ENCODE data around the gene POFUT2. TPM values are rescaled to one million over a fixed set of nuclear protein-coding genes. Genes with fewer than 3 reads are reported as not detected.

POFUT2 gene, protein sequence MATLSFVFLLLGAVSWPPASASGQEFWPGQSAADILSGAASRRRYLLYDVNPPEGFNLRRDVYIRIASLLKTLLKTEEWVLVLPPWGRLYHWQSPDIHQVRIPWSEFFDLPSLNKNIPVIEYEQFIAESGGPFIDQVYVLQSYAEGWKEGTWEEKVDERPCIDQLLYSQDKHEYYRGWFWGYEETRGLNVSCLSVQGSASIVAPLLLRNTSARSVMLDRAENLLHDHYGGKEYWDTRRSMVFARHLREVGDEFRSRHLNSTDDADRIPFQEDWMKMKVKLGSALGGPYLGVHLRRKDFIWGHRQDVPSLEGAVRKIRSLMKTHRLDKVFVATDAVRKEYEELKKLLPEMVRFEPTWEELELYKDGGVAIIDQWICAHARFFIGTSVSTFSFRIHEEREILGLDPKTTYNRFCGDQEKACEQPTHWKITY
- total RNA-seq, result 10 to 100 TPM; 16.5 to 23.5 TPM

DNA sequence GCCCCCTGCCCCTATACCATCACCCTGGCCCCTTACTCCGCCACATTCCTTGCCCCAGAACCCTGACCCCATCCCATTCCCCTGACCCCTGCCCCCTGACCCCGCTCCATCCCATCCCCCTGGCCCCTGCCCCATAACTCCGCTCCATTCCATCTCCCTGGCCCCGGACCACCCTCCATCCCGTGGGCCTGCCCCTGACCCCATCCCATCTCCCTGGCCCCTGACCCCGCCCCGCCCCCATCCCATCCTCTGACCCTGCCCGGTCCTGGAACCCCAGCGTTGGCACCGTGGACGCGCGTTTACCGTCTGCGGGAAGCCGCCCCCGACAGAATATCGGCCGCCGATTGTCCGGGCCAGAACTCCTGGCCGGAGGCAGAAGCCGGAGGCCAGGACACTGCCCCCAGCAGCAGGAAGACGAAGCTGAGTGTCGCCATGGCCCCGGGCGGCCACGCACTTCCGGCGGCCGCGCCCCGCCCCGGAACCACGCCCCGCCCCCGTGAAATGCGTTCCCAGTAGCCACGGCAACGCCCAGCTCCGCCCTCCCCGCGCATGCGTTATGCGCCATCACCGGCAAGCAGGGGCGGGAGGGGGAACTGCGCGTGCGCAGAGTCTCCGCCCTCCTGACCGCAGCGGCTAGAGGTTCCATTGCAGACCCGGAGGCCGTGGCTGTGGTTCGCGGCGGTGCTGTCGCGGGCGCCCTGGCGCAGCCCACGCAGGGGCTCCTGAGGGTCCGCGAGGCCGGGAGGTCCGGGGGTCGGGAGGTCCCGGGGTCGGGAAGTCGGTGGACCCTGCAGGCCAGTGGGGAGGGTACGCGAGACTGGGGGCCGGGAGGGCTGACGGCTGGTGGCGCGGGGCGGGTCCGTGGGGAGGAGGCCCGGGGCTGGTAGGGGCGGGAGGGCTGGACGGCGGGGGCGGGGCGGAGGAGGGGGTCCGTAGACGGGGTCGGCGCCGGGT is at the start of gene POFUT2:
TSS of gene POFUT2 (minus strand) at position 458 of the 954 bp plus-strand sequence. CDS start at position 434, 24 bp downstream.
- peak within 1 kb of the TSS; percentile 43 to 47 for H3K27ac Mint-ChIP-seq
- no peaks in the 10 kb centered on the region for H3K27me3 Mint-ChIP-seq
- peak; percentile 97 for DNase-seq (ENCODE audit: low spot score)
- peak within 1 kb of the TSS; percentile 72 for H3K4me3 Mint-ChIP-seq
- H3K4me1 Mint-ChIP-seq (ENCODE audit: low read depth in 2 of 2), result peaks cover 8 to 14% of the 10 kb centered on the region in 2 donors
- H3K36me3 Mint-ChIP-seq, result peaks cover 7% of the 10 kb centered on the region
- ATAC-seq, result peak; percentile 94 to 95
- H3K9me3 Mint-ChIP-seq, result no peaks in the 10 kb centered on the region

- DNase-seq (ENCODE audit: low spot score), result no peak
- H3K9me3 Mint-ChIP-seq, result peaks cover 3% of the 10 kb centered on the region
Measured at GRCh38 chr21:45336870-45337269, 49.2 kb upstream of the POFUT2 start.

GRCh38 chr21:45336535-45336810 is 48.8 kb upstream of the POFUT2 start:
- H3K4me3 Mint-ChIP-seq, result no peak overlapping the region
- H3K4me1 Mint-ChIP-seq (ENCODE audit: low read depth in 2 of 2), result no peaks in the 10 kb centered on the region
- DNase-seq (ENCODE audit: low spot score), result no peak
- no peak for ATAC-seq
- no peak overlapping the region for H3K27ac Mint-ChIP-seq
- H3K36me3 Mint-ChIP-seq, result no peaks in the 10 kb centered on the region
- peaks cover 10% of the 10 kb centered on the region in 2 donors for H3K27me3 Mint-ChIP-seq
- peaks cover 3% of the 10 kb centered on the region for H3K9me3 Mint-ChIP-seq

More at GRCh38 chr21:45336870-45337269, 49.2 kb upstream of the POFUT2 start:
- no peak overlapping the region for H3K27ac Mint-ChIP-seq
- H3K4me1 Mint-ChIP-seq (ENCODE audit: low read depth in 2 of 2), result no peaks in the 10 kb centered on the region
- no peaks in the 10 kb centered on the region for H3K36me3 Mint-ChIP-seq
- H3K4me3 Mint-ChIP-seq, result no peak overlapping the region
- ATAC-seq, result no peak
- peaks cover 14% of the 10 kb centered on the region in 2 donors for H3K27me3 Mint-ChIP-seq

GRCh38 chr21:45335761-45336534 is 48.3 kb upstream of the POFUT2 start:
- Mint-ChIP-seq H3K27ac (no peak overlapping the region), H3K4me1 (ENCODE audit: low read depth in 2 of 2) (no peaks in the 10 kb centered on the region), H3K9me3 (peaks cover 3% of the 10 kb centered on the region), H3K36me3 (no peaks in the 10 kb centered on the region), H3K4me3 (no peak overlapping the region), H3K27me3 (peaks cover 8 to 10% of the 10 kb centered on the region in 2 donors)
- DNase-seq (ENCODE audit: low spot score), result peak; percentile 58
- peak in 1 of 2 donors; percentile 8 for ATAC-seq

- Mint-ChIP-seq H3K9me3 (no peaks in the 10 kb centered on the region), H3K36me3 (no peaks in the 10 kb centered on the region), H3K4me3 (no peak overlapping the region), H3K27me3 (peaks cover under 1 to 7% of the 10 kb centered on the region in 2 donors), H3K27ac (no peak overlapping the region), H3K4me1 (ENCODE audit: low read depth in 2 of 2) (no peaks in the 10 kb centered on the region)
- ATAC-seq (no peak), DNase-seq (ENCODE audit: low spot score) (peak; percentile 39)
Measured at GRCh38 chr21:45335151-45335760, 47.6 kb upstream of the POFUT2 start.

DNA sequence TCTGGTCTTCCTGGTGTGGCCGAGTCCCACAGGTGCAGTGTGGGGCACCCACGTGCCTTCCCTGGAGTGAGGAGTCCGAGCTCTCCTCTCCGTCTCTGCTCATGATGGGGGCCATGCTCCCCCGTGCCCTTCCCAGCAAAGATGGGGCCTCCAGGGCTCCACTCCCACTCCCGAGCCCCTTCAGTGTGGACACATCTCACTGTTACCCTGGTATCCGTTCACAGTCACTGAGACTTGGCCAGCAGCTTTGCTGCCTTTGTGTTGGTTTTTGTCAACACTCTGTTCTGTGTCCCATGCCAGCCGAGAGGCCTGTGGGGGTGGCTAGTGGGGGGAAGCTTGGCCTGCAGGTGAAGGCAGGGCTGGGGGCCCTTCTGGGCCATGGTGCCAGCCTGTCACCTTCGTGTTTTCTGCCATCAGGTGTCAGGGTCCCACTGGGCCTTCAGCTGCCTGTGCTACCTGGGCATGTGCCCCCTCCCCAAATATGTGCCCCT is 46.9 kb upstream of the POFUT2 start:
- Mint-ChIP-seq H3K9me3 (no peaks in the 10 kb centered on the region), H3K36me3 (no peaks in the 10 kb centered on the region), H3K4me3 (no peak overlapping the region), H3K27me3 (peaks cover 0 to 7% of the 10 kb centered on the region in 2 donors), H3K27ac (no peak overlapping the region), H3K4me1 (ENCODE audit: low read depth in 2 of 2) (no peaks in the 10 kb centered on the region)
- ATAC-seq (no peak), DNase-seq (ENCODE audit: low spot score) (no peak)

DNA sequence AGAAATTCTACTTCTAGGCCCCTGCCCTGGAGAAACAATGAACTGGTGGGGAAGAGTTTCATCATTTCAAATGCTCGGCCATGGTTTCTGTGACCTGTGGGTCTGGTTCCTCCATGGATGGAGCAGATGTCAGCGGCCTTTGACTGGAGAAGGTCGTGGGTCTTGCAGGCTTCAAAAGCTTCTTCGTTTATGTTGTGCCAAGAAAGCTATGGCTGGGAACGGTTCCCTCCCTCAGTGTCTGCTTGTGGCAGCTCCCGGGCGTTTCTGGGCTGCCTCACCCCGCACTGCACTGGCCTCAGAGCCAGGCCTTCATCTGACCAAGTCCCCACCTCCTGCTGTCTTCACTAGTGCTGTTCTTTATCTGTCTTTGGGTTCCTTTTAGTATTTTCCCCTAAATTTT is 46.4 kb upstream of the POFUT2 start:
- H3K27ac Mint-ChIP-seq, result no peak overlapping the region
- H3K4me3 Mint-ChIP-seq, result no peak overlapping the region
- no peaks in the 10 kb centered on the region for H3K9me3 Mint-ChIP-seq
- H3K4me1 Mint-ChIP-seq (ENCODE audit: low read depth in 2 of 2), result no peaks in the 10 kb centered on the region
- ATAC-seq (no peak), DNase-seq (ENCODE audit: low spot score) (peak; percentile 49)
- peaks cover 0 to 7% of the 10 kb centered on the region in 2 donors for H3K27me3 Mint-ChIP-seq
- no peaks in the 10 kb centered on the region for H3K36me3 Mint-ChIP-seq

GRCh38 chr21:45333583-45334121 is 46.0 kb upstream of the POFUT2 start:
- Mint-ChIP-seq H3K4me3 (no peak overlapping the region), H3K4me1 (ENCODE audit: low read depth in 2 of 2) (no peaks in the 10 kb centered on the region), H3K27ac (no peak overlapping the region), H3K36me3 (no peaks in the 10 kb centered on the region), H3K9me3 (no peaks in the 10 kb centered on the region), H3K27me3 (peaks cover 0 to 7% of the 10 kb centered on the region in 2 donors)
- DNase-seq (ENCODE audit: low spot score) (peak; percentile 50), ATAC-seq (no peak)

- ATAC-seq, result no peak
- DNase-seq (ENCODE audit: low spot score), result no peak
- Mint-ChIP-seq H3K4me3 (no peak overlapping the region), H3K9me3 (no peaks in the 10 kb centered on the region), H3K27me3 (peaks cover 0 to 7% of the 10 kb centered on the region in 2 donors), H3K27ac (no peak overlapping the region), H3K36me3 (no peaks in the 10 kb centered on the region), H3K4me1 (ENCODE audit: low read depth in 2 of 2) (no peaks in the 10 kb centered on the region)
Measured at GRCh38 chr21:45332981-45333582, 45.4 kb upstream of the POFUT2 start.

DNA sequence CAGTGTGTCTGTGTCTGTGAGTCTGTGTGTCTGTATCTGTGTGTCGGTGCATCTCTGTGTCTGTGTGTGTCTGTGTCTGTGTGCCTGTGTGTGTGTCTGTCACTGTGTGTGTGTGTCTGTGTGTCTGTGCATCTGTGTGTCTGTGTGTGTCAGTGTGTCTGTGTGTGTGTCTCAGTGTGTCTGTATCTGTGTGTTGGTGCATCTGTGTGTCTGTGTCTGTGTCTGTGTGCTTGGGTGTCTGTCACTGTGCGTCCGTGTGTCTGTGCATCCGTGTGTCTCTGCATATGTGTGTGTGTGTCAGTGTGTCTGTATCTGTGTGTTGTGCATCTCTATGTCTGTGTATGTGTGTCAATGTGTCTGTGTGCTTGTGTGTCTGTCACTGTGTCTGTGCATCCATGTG is 44.7 kb upstream of the POFUT2 start:
- Mint-ChIP-seq H3K27ac (no peak overlapping the region), H3K27me3 (peaks cover 0 to 7% of the 10 kb centered on the region in 2 donors), H3K36me3 (no peaks in the 10 kb centered on the region), H3K4me3 (no peak overlapping the region), H3K9me3 (no peaks in the 10 kb centered on the region), H3K4me1 (ENCODE audit: low read depth in 2 of 2) (no peaks in the 10 kb centered on the region)
- no peak for DNase-seq (ENCODE audit: low spot score)
- no peak for ATAC-seq

- ATAC-seq (no peak), DNase-seq (ENCODE audit: low spot score) (peak; percentile 54)
- Mint-ChIP-seq H3K27me3 (peaks cover 0 to 7% of the 10 kb centered on the region in 2 donors), H3K27ac (no peak overlapping the region), H3K4me1 (ENCODE audit: low read depth in 2 of 2) (no peaks in the 10 kb centered on the region), H3K9me3 (no peaks in the 10 kb centered on the region), H3K4me3 (no peak overlapping the region), H3K36me3 (no peaks in the 10 kb centered on the region)
Measured at GRCh38 chr21:45331531-45332147, 43.9 kb upstream of the POFUT2 start.

- Mint-ChIP-seq H3K36me3 (no peaks in the 10 kb centered on the region), H3K4me1 (ENCODE audit: low read depth in 2 of 2) (no peaks in the 10 kb centered on the region)
Measured at GRCh38 chr21:45330851-45331261, 43.2 kb upstream of the POFUT2 start.

More at GRCh38 chr21:45330851-45331261, 43.2 kb upstream of the POFUT2 start:
- no peak overlapping the region for H3K27ac Mint-ChIP-seq
- no peak overlapping the region for H3K4me3 Mint-ChIP-seq
- ATAC-seq (no peak), DNase-seq (ENCODE audit: low spot score) (no peak)
- peaks cover 0 to 5% of the 10 kb centered on the region in 2 donors for H3K27me3 Mint-ChIP-seq
- H3K9me3 Mint-ChIP-seq, result no peaks in the 10 kb centered on the region
